PC-3 (cell line): ENCODE data around the gene USH2A. TPM values are rescaled to one million over a fixed set of nuclear protein-coding genes. Genes with fewer than 3 reads are reported as not detected.

Experiments
- ATAC-seq: fragments of 200-7000 bp; cut with Tn5 transposase; 2 replicates; pipeline ENCODE4 v1.9.1; 2020; ENCODE audit warnings: mild to moderate bottlenecking, moderate library complexity
- BruUV-seq: library from RNA; stranded (reverse); fragments of 400-500 nt; replicated peaks from 2 replicates; lab custom pipeline; 2021; lab: Mats Ljungman, UMichigan
- CTCF ChIA-PET: fragments of 300-600 bp; sonication (Branson Sonifier 250); formaldehyde crosslinking; loops from one replicate; lab custom pipeline; 2022; ENCODE audit warnings: antibody characterized with exemption; lab: Charles Lee
- POLR2A ChIA-PET: fragments of 300-600 bp; sonication (Branson Sonifier 250); formaldehyde crosslinking; loops from one replicate; lab custom pipeline; 2022; ENCODE audit warnings: antibody characterized with exemption; ENCODE audit not compliant: unreplicated experiment; lab: Charles Lee
- DNase-seq: peaks from one replicate; pipeline ENCODE4 v3.0.0-alpha.2; 2015
- H2AFZ ChIP-seq: fragments of 300-600 bp; sonication (generic); 2 replicates; pipeline ENCODE4 v1.6.0; 2016; ENCODE audit warnings: antibody characterized with exemption, low read length
- H3F3A ChIP-seq: fragments of 300-600 bp; sonication (generic); one replicate; pipeline ENCODE4 v1.6.0; 2017; ENCODE audit warnings: antibody characterized with exemption, low read length, control low read depth, mild to moderate bottlenecking; ENCODE audit not compliant: unreplicated experiment
- H3K27ac ChIP-seq: fragments of 300-600 bp; sonication (generic); 2 replicates; pipeline ENCODE4 v1.5.1; 2016; ENCODE audit warnings: mild to moderate bottlenecking, low read length
- H3K27me3 ChIP-seq: fragments of 300-600 bp; sonication (generic); 2 replicates; pipeline ENCODE4 v1.6.1; 2016; ENCODE audit warnings: low read length, mixed read lengths
- H3K36me3 ChIP-seq: fragments of 300-600 bp; sonication (generic); 2 replicates; pipeline ENCODE4 v1.6.1; 2016; ENCODE audit warnings: low read depth, mixed run types, low read length, mixed read lengths
- H3K4me1 ChIP-seq: fragments of 300-600 bp; sonication (generic); 2 replicates; pipeline ENCODE4 v1.5.1; 2016; ENCODE audit warnings: low read length; ENCODE audit not compliant: insufficient read depth
- H3K4me2 ChIP-seq: fragments of 300-600 bp; sonication (generic); 2 replicates; pipeline ENCODE4 v1.6.0; 2016; ENCODE audit warnings: low read length
- H3K4me3 ChIP-seq: fragments of 300-600 bp; sonication (generic); 2 replicates; pipeline ENCODE4 v1.5.1; 2016; ENCODE audit warnings: mild to moderate bottlenecking, low read length, mixed read lengths
- H3K79me2 ChIP-seq: fragments of 300-600 bp; sonication (generic); 2 replicates; pipeline ENCODE4 v1.6.1; 2017; ENCODE audit warnings: low read length, mixed read lengths
- H3K9ac ChIP-seq: fragments of 300-600 bp; sonication (generic); 2 replicates; pipeline ENCODE4 v1.6.0; 2016; ENCODE audit warnings: mild to moderate bottlenecking, low read length
- H3K9me2 ChIP-seq: fragments of 300-600 bp; sonication (generic); replicated peaks from 2 replicates; pipeline ENCODE4 v1.6.1; 2016; ENCODE audit warnings: mixed run types, low read length, mixed read lengths
- H3K9me3 ChIP-seq: fragments of 300-600 bp; sonication (generic); 2 replicates; pipeline ENCODE4 v1.6.1; 2016; ENCODE audit warnings: low read length, mixed read lengths
- H4K20me1 ChIP-seq: fragments of 300-600 bp; sonication (generic); 2 replicates; pipeline ENCODE4 v1.6.1; 2016; ENCODE audit warnings: low read length, mixed read lengths
- CTCF ChIP-seq: fragments of 300-600 bp; sonication (generic); conservative IDR thresholded peaks from 2 replicates; pipeline ENCODE4 v1.5.1; 2017; ENCODE audit warnings: antibody characterized with exemption, low read depth, mild to moderate bottlenecking, low read length
- EZH2 ChIP-seq: fragments of 300-600 bp; sonication (generic); IDR thresholded peaks from one replicate; pipeline ENCODE4 v1.6.1; 2017; ENCODE audit warnings: antibody characterized with exemption, mild to moderate bottlenecking, low read length; ENCODE audit not compliant: unreplicated experiment
- EZH2phosphoT487 ChIP-seq: fragments of 300-600 bp; sonication (generic); IDR thresholded peaks from 2 replicates; pipeline ENCODE4 v1.6.1; 2018; ENCODE audit warnings: mild to moderate bottlenecking, antibody characterized with exemption, low read length, borderline replicate concordance
- intact Hi-C: fragments of 100-400 bp; cut with micrococcal nuclease; formaldehyde crosslinking; loops from 2 replicates; pipeline ENCODE4 v1.9.0; 2023
- total RNA-seq: library from RNA; depleted of rRNA; stranded (reverse); fragments of >200 nt; gene quantifications from 2 replicates; pipeline ENCODE4 v1.2.3, GENCODE V29; 2014

USH2A gene
- total RNA-seq, 1 experiment from 2014 or later: not detected

GRCh38 chr1:216032284-216032683 is 391.0 kb downstream of the USH2A start:
- Histone ChIP-seq H3K27me3 (peaks cover 30% of the 10 kb centered on the region), H3K4me1 (no peaks in the 10 kb centered on the region), H3K4me2 (no peak overlapping the region), H3K9ac (no peak overlapping the region), H2AFZ (no peak overlapping the region), H3K9me3 (no peaks in the 10 kb centered on the region), H3F3A (no peaks in the 10 kb centered on the region), H3K4me3 (no peak overlapping the region), H3K36me3 (no peaks in the 10 kb centered on the region), H3K27ac (no peak overlapping the region), H4K20me1 (no peaks in the 10 kb centered on the region), H3K9me2 (no peaks in the 10 kb centered on the region), H3K79me2 (no peaks in the 10 kb centered on the region)
- intact Hi-C loops: no loop called here
- ChIA-PET CTCF (no interaction called here), POLR2A (no interaction called here)
- no TSS peak for BruUV-seq
- DNase-seq (no peak), ATAC-seq (no peak)
- TF ChIP-seq EZH2phosphoT487: no peak
- TF ChIP-seq CTCF: no peak
- TF ChIP-seq EZH2: no peak

DNA sequence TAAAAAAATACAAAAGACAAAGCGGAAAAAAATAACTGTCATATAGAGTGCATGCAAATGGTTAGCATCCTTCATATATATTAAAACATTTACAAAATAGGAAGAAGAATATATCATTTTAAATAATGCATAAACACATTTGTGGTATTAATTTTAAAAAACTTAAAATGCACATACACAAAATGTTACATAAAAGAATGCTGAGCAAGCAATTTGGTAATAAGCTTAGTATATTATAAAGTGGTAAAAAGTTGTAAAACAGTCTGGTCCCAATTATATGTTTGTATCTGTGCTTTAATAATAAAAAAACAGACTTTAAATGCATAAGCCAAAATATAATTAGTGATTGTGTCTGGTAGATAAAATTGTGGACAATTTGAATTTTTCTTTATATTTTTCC is 394.6 kb downstream of the USH2A start:
- TF ChIP-seq EZH2 (no peak), EZH2phosphoT487 (no peak), CTCF (no peak)
- no peaks in the 10 kb centered on the region for H4K20me1 ChIP-seq

GRCh38 chr1:216024546-216024945 is 398.7 kb downstream of the USH2A start:
- Histone ChIP-seq H2AFZ (no peak overlapping the region), H3K27ac (no peak overlapping the region), H3K79me2 (no peaks in the 10 kb centered on the region), H3K4me1 (no peaks in the 10 kb centered on the region), H3K4me2 (no peak overlapping the region), H3K9ac (no peak overlapping the region), H3K27me3 (peaks cover 20% of the 10 kb centered on the region), H3F3A (no peaks in the 10 kb centered on the region), H3K9me3 (no peaks in the 10 kb centered on the region), H3K4me3 (no peak overlapping the region), H3K36me3 (no peaks in the 10 kb centered on the region), H3K9me2 (no peaks in the 10 kb centered on the region; the same call in 1 of the 2 replicates), H4K20me1 (no peaks in the 10 kb centered on the region)
- CTCF ChIA-PET: no interaction called here
- DNase-seq: no peak
- no peak for TF ChIP-seq CTCF
- no peak for TF ChIP-seq EZH2phosphoT487
- no peak for TF ChIP-seq EZH2
- no peak for ATAC-seq
- intact Hi-C loops: no loop called here
- no TSS peak for BruUV-seq
- POLR2A ChIA-PET: no interaction called here

More for the DNA sequence above, 394.6 kb downstream of the USH2A start:
- no peak overlapping the region for H2AFZ ChIP-seq
- intact Hi-C loops: no loop called here
- no peaks in the 10 kb centered on the region for H3F3A ChIP-seq
- H3K4me3 ChIP-seq: no peak overlapping the region
- H3K27me3 ChIP-seq: peaks cover 37% of the 10 kb centered on the region
- H3K9me3 ChIP-seq: no peaks in the 10 kb centered on the region
- POLR2A ChIA-PET: no interaction called here
- H3K79me2 ChIP-seq: no peaks in the 10 kb centered on the region
- CTCF ChIA-PET: no interaction called here
- ATAC-seq: no peak
- no peak for DNase-seq
- H3K36me3 ChIP-seq: no peaks in the 10 kb centered on the region
- no peak overlapping the region for H3K4me2 ChIP-seq
- no TSS peak for BruUV-seq
- no peak overlapping the region for H3K9ac ChIP-seq
- no peaks in the 10 kb centered on the region for H3K4me1 ChIP-seq
- no peak overlapping the region for H3K27ac ChIP-seq
- no peaks in the 10 kb centered on the region for H3K9me2 ChIP-seq
